ENCODE data around the gene PMF1. TPM values are rescaled to one million over a fixed set of nuclear protein-coding genes. Genes with fewer than 3 reads are reported as not detected.
A peak's percentile ranks its signal among the peaks of the same experiment; 100 is the strongest.

PMF1 gene
- total and polyA plus RNA-seq, 2 of the 13 experiments (the other 11 are each of a cell fraction or from before 2014, with no cell fraction given): 72.5 to 89.0 TPM

DNA sequence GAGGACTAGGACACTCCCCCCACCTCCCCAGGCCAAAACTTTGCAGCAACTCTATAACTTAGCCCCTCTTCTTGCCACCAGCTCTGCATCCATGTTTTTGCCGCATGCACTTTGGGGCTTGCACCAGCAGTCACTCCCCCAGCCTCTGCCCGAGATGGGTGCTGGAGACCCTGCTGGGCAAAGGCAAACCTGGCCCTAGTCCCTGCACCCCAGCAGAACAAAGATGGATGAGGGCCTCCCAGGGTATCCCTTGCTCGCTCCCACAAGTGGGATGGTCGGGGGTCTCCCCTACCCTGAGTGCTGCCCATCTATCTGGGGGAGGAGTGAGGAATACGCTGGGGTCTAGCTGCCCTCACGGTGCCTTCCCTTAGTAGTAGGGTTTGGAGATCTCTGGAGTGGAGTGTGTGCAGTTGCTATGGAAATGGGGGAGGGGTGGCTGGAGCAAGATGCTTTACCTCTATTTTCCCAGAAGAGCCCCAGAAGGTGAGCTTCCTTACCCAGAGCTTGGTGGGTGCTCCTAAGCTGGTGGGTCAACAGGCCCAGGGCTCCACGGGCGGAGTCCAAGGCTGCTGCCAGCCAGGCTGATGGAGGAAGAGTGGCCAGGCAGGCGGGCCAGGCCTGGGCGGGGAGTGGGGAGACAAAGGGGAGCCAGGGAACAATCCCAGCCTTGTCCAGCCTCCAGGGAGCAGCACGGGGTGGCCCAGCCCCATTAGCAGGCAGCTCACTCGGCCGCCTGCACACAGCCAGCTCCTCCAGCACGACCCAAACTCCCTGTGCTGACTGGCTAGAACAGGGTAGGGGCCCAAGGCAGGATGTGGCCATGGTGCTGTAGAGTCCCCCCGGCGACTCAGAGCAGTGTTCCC lies 34.9 kb downstream of the PMF1 start, which contains the start of gene PAQR6 (continued):
- TF ChIP-seq, protein P1, sequence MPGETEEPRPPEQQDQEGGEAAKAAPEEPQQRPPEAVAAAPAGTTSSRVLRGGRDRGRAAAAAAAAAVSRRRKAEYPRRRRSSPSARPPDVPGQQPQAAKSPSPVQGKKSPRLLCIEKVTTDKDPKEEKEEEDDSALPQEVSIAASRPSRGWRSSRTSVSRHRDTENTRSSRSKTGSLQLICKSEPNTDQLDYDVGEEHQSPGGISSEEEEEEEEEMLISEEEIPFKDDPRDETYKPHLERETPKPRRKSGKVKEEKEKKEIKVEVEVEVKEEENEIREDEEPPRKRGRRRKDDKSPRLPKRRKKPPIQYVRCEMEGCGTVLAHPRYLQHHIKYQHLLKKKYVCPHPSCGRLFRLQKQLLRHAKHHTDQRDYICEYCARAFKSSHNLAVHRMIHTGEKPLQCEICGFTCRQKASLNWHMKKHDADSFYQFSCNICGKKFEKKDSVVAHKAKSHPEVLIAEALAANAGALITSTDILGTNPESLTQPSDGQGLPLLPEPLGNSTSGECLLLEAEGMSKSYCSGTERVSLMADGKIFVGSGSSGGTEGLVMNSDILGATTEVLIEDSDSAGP (CRISPR knock-in tag; IDR thresholded peaks at IDR 0.05; ENCODE audit: borderline replicate concordance): peak; percentile 49; the same call in 1 of the 2 replicates
- TF ChIP-seq ZNF614 (CRISPR knock-in tag; IDR thresholded peaks at IDR 0.05; ENCODE audit: borderline replicate concordance) (no peak), RBFOX2 (IDR thresholded peaks at IDR 0.05; ENCODE audit: low read depth, low read length) (0 out of 2 replicates have a peak, but pooled peaks have one; percentile 21), FIP1L1 (IDR thresholded peaks at IDR 0.05; ENCODE audit: borderline replicate concordance, insufficient read depth, low read depth, low read length) (no peak), RELA (CRISPR knock-in tag; IDR thresholded peaks at IDR 0.05) (no peak), AKAP8 (CRISPR knock-in tag; IDR thresholded peaks at IDR 0.05) (peak; percentile 76; the same call in 1 of the 2 replicates), SP4 (CRISPR knock-in tag; IDR thresholded peaks at IDR 0.05) (no peak), ZNF160 (CRISPR knock-in tag; IDR thresholded peaks at IDR 0.05) (no peak), SOX5 (CRISPR knock-in tag; IDR thresholded peaks at IDR 0.05; ENCODE audit: borderline replicate concordance) (peak; percentile 31; the same call in 1 of the 2 replicates), SAP130 (CRISPR knock-in tag; IDR thresholded peaks at IDR 0.05; ENCODE audit: low read depth) (0 out of 2 replicates have a peak, but pooled peaks have one; percentile 19)
- TF ChIP-seq, protein P2, sequence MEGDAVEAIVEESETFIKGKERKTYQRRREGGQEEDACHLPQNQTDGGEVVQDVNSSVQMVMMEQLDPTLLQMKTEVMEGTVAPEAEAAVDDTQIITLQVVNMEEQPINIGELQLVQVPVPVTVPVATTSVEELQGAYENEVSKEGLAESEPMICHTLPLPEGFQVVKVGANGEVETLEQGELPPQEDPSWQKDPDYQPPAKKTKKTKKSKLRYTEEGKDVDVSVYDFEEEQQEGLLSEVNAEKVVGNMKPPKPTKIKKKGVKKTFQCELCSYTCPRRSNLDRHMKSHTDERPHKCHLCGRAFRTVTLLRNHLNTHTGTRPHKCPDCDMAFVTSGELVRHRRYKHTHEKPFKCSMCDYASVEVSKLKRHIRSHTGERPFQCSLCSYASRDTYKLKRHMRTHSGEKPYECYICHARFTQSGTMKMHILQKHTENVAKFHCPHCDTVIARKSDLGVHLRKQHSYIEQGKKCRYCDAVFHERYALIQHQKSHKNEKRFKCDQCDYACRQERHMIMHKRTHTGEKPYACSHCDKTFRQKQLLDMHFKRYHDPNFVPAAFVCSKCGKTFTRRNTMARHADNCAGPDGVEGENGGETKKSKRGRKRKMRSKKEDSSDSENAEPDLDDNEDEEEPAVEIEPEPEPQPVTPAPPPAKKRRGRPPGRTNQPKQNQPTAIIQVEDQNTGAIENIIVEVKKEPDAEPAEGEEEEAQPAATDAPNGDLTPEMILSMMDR (CRISPR knock-in tag; IDR thresholded peaks at IDR 0.05): peak; percentile 44; the same call in 1 of the 2 replicates
- TF ChIP-seq, protein P3, sequence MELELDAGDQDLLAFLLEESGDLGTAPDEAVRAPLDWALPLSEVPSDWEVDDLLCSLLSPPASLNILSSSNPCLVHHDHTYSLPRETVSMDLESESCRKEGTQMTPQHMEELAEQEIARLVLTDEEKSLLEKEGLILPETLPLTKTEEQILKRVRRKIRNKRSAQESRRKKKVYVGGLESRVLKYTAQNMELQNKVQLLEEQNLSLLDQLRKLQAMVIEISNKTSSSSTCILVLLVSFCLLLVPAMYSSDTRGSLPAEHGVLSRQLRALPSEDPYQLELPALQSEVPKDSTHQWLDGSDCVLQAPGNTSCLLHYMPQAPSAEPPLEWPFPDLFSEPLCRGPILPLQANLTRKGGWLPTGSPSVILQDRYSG (CRISPR knock-in tag; IDR thresholded peaks at IDR 0.05): no peak
- TF ChIP-seq, protein P4, sequence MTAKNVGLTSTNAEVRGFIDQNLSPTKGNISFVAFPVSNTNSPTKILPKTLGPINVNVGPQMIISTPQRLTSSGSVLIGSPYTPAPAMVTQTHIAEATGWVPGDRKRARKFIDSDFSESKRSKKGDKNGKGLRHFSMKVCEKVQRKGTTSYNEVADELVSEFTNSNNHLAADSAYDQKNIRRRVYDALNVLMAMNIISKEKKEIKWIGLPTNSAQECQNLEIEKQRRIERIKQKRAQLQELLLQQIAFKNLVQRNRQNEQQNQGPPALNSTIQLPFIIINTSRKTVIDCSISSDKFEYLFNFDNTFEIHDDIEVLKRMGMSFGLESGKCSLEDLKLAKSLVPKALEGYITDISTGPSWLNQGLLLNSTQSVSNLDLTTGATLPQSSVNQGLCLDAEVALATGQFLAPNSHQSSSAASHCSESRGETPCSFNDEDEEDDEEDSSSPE (CRISPR knock-in tag; IDR thresholded peaks at IDR 0.05): no peak
- TF ChIP-seq, protein P5, sequence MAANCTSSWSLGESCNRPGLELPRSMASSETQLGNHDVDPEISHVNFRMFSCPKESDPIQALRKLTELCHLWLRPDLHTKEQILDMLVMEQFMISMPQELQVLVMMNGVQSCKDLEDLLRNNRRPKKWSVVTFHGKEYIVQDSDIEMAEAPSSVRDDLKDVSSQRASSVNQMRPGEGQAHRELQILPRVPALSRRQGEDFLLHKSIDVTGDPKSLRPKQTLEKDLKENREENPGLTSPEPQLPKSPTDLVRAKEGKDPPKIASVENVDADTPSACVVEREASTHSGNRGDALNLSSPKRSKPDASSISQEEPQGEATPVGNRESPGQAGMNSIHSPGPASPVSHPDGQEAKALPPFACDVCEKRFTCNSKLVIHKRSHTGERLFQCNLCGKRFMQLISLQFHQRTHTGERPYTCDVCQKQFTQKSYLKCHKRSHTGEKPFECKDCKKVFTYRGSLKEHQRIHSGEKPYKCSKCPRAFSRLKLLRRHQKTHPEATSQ (CRISPR knock-in tag; IDR thresholded peaks at IDR 0.05; ENCODE audit: borderline replicate concordance): no peak
- TF ChIP-seq, protein P6, sequence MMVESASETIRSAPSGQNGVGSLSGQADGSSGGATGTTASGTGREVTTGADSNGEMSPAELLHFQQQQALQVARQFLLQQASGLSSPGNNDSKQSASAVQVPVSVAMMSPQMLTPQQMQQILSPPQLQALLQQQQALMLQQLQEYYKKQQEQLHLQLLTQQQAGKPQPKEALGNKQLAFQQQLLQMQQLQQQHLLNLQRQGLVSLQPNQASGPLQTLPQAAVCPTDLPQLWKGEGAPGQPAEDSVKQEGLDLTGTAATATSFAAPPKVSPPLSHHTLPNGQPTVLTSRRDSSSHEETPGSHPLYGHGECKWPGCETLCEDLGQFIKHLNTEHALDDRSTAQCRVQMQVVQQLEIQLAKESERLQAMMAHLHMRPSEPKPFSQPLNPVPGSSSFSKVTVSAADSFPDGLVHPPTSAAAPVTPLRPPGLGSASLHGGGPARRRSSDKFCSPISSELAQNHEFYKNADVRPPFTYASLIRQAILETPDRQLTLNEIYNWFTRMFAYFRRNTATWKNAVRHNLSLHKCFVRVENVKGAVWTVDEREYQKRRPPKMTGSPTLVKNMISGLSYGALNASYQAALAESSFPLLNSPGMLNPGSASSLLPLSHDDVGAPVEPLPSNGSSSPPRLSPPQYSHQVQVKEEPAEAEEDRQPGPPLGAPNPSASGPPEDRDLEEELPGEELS (CRISPR knock-in tag; IDR thresholded peaks at IDR 0.05): no peak

All from HepG2 (cell line).